Activated CD4-positive, alpha-beta T cell treated with anti-CD3 and anti-CD28 coated beads for 4 hours (primary cell): ENCODE results near the gene DNM2.
A peak's percentile ranks its signal among the peaks of the same experiment; 100 is the strongest.

Experiments used
- DNase-seq, 2 donors: peaks; one replicate each; pipeline ENCODE4 v3.0.0-alpha.2; 2020

The DNM2 gene

DNA sequence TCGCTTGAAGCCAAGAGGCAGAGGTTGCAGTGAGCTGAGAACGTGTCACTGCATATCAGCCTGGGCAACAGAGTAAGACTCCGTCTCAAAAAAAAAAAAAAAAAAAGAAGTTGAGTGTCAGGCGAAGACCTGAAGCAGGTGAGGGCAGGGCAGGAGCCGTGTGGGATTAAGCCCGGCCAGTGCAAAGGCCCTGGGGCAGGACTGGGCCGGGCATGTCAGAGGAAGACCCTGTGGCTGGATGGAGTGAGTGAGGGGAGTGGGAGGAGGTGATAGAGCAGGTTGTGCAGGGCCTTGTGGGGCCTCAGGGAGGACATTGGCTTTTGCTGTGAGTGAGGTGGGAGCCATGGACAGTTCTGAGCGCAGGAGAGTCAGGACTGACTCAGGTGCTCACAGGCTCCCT is 70.3 kb downstream of the DNM2 start:
- DNase-seq: no peak

DNA sequence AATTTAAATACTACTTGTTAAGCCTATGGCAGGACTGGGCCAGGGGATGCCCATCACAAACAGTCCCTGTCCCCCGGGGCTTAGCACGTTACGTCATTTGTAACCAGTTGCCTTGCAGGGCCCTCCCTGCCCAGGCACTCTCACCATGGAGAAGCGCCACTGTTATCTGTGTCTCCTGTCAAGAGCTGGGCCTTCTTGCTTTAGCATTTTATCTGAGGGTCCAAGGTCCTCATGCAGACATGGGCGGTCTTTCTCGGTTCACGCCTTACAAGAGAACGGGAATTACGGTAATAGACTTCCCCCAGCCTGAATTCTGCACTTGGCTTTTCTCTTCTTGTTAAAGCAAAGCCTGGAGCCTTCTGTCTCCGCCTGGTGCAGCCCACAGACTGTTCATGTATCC is 72.0 kb downstream of the DNM2 start:
- no peak for DNase-seq

- no peak for DNase-seq
Measured at GRCh38 chr19:10796653-10797052, 78.8 kb downstream of the DNM2 start.

DNA sequence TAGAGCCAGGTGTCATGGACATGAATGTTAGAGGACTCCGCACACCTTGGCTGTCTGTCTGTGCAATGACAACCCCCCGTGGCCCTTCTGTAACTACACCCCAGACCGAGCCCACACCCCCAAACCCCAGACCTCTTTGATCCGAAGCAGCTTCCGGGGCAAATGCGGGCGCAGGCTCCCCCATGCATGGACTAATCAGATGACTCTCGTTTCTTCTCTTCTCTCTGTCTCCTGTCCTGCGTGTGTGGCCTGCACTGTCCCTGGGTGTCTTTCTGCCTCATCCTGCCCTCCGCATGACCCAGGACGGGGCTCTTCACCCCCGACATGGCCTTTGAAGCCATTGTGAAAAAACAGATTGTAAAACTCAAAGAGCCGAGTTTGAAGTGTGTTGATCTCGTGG is 79.2 kb downstream of the DNM2 start:
- DNase-seq: peak; percentile 18 to 28

GRCh38 chr19:10797541-10798256 is 79.8 kb downstream of the DNM2 start:
- DNase-seq: peak; percentile 85 to 90

DNA sequence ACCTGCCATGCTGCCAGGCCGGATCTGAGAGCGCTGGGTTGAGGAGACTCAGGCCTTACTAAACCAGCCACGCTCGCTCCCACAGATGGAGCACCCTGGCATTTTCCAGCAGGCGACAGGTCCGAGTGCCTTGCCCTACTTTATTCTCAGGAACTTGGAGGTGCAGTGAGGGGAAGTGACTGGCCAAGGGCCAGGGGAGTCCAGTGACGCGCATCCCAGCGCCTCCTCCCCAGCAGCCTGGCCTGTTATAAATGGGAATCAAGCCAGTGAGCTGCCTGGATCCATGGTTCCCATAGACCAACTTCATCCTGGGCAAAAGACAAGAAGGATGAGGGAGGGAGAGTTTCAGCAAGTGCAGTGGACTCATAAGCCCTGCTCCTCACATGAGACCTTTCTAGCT is 82.6 kb downstream of the DNM2 start:
- DNase-seq: no peak

GRCh38 chr19:10802479-10802878 is 84.6 kb downstream of the DNM2 start:
- DNase-seq: no peak

DNA sequence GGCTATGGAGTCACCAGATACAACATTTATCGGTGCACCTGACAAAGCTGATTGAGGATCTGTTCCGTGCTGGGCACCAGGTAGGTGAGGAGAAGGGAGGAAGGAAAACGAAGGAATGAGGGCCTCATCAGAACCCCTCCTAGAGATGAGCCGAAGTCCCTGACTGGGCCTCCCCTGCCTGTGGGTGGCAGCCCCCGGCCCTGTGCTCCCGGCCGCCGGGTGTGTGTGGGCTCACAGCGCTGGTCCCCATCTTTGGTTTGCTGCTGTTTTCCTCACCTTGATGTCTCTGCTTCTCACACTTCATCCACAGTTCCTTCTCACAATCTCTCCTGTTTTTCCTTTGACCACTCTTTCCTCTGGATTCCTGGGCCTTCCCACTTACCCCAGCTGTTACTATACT is 85.4 kb downstream of the DNM2 start:
- no peak for DNase-seq

- DNase-seq: no peak
Measured at GRCh38 chr19:10805065-10805757, 87.3 kb downstream of the DNM2 start.

DNA sequence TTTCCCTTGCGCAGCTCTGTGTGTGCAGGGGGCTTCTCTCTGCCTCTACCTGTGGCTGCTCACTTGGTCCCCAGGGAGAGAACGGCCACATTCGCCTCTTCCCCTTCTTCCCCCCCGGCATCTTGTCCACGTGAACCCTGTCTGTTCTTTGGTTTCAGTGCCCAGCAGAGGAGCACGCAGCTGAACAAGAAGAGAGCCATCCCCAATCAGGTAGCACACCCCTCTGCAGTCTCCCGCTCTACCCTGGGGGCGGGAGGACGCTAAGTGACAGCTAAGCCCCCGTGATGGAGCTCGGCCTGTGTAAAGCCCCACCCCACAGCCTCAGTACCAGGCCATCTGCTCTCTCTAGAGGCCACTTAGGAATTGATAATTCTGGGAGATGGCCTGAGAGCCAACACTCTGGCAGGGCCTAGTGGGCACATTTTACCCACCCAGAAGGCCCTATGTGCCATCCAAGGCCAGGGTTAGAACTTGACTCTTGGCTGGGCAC is 87.9 kb downstream of the DNM2 start:
- no peak for DNase-seq

DNA sequence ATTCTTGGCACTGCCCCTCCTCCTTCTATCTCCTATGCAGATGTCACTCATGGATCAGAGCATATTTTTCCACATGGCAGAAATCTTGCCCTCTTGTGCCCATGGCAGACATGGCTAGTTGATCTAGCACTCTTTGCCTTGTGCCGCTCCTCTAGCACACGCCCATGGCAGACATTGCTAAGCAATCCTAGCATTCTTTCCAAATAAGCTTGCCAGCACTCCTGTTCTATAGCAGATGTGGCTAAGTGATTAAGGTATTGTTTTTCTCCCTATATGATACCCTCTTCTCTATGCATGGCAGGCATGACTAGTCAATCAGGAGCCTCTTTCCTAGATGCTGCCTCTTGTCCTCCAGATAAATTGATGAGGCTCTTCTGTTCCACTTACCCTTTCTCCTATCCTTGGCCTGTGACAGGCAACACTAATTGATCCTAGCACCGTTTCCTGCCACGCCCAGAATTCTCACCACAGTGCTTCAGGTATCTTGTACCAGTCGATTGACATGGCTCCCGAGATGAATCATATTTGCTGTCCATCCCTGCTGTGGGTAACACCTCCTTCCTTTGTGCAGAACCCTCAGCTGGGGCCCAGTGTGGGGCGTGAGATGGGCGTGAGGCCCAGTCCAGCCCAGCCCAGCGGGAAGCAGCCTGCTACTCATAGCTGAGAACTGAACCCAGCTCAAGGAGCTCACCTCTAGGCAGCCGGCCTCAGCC is 91.2 kb downstream of the DNM2 start:
- peak; percentile 13 to 17 for DNase-seq

DNA sequence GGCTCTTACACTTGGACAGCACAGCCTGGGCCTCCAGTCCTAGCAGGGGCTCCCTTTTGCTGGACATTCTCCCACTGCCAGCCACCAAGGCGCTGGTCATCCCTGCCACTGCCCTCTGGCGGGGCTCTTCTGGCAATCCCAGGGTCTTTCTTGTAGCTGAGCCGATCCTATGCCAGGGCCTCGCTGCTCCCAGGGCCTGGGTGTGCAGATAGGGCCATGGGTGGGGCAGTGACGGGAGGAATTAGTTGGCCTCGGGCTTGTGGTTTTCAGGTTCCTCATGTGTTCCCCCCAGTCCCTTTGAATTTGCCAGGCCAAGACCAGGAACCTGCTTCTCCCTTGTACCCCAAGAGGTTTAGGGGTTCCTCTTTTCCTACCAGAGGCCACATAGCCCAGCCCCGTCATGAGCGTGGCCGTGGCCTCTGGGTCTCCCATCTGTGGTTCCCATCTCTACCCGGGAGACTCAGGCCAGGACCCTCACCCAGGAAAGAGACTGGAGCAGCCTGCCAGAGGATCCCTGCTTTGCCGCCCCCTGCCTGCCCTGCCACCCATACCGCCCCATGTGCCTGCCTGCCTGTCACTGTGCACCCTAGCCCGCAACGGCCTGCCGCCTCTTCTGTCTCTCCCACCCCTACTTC is 91.9 kb downstream of the DNM2 start:
- no peak for DNase-seq

DNA sequence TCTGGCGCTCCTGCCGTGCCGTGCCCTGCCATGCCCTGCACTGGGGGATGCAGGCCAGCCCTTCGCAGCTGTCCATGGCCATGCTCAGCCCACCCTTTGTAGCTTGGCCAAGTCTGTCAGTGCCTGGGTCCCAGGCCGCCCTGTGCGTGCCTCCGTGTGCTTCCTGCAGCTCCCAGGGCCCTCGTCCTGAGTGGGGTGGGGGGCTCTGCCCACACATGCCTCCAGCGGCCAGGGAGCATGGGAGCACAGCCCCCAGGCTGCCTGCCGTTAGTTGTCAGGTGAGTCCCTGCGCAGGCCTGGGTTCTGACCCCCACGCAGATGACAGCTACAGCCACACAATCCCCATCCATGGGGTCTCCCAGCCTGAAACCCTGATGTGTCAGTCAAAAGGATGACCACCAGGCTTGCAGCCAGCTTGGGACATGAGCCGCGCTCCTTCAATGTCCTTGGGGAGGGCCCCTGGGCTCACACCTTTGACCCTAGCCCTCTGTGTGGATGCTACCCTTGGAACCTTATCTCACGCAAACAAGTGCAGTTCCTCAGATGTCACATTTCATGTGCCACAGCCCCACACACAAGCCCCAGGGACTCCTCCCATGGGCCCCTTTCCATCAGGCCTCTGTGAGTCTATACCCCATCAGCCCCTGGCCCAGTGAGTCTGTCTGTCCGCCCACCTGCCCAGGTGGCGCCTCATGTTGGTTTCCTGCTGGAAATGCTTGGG is 93.7 kb downstream of the DNM2 start:
- DNase-seq: no peak

DNA sequence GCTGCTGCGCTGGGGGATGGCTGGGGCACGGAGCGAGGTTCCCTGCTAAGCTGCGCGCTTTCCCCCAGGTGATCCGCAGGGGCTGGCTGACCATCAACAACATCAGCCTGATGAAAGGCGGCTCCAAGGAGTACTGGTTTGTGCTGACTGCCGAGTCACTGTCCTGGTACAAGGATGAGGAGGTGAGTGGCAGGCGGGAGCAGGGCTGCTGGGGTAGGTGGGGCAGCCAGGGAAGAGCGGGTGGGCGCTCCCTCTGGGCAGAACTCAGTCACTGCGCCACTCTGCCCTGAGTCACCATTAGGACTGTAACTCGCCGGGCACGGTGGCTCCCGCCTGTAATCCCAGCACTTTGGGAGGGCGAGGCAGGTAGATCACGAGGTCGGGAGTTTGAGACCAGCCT is 94.3 kb downstream of the DNM2 start:
- DNase-seq: no peak

GRCh38 chr19:10812902-10813404 is 95.1 kb downstream of the DNM2 start:
- no peak for DNase-seq

DNA sequence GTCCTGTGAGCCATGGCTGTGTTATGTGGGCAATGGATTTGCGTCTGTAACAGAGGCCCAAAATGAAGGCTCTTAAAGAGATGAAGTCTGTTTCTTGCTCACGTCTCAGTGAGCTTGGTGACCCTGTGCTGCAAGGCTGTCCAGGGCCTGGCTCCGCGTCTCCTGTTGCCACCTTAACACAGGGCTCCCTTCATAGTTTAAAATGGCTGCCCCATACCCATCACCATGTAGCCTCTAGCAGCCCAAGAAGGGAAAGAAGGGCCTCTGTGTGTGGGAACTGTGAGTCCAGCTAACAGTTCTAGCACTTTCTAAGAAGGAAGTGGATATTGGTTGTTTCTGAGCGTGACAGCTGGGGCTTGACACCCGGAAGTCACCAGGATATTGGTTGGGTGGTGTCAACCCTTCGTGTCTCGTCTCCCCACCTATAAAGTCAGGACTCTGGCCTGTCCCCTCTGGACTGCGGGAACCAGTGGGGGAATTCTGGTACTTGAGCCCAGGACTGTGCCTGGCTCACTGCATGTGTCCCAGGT is 97.2 kb downstream of the DNM2 start:
- no peak for DNase-seq

- no peak for DNase-seq
Measured at GRCh38 chr19:10815969-10816644, 98.2 kb downstream of the DNM2 start.

DNA sequence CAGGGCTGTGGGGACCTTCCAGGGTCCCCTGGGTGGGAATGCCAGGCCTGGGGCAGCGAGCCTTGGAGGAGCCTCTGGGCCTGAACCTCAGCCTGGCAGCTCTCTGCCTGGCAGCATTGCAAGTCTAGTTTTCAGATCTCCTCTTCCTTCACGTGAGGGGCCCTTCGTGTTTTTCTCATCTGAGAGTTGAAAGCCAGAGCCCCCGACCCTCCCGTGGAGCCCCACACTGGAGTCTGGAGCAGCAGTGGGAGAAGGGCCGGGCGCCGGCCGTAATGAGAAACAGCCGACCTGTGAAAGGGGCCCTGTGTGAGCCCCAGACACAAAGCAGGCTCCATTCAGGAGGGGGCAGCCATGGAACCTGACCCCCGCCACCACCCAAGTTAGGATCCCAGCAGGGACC is 98.8 kb downstream of the DNM2 start:
- no peak for DNase-seq

DNA sequence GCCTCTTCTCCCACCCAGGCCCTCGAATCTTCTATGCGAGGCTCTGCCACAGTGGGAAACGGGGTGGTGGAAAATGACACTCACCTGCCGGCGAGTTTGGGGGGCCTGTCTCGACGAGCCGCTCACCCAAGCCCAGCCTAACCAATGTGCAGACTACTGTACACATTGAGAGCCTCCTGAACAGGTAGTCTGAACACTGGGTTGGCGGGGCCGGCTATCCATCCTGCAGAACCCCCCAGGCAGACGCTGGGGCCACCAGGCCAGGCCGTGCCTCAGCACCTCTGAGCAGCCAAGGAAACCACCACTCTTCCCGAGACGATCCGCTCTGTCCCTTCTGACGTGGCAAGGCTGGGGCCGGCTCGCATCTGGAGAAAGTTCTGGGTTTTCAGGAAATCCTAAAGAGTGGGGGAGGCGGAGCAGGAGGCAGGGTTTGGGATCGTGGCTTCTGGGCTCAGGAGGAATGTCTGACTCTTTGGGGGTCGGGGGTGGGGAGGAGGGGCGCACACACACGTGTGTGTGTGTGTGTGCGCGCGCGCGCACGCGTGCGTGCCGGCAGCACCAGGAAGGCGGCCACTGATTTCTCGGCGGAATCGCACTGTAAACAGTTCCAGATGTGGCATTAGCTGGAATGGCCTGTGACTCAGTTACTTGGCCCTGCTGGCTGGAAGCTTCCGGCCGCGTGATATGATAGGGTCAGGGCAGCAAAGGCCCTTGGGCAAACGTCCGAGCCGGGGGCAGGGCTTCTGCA is 99.6 kb downstream of the DNM2 start:
- no peak for DNase-seq

DNA sequence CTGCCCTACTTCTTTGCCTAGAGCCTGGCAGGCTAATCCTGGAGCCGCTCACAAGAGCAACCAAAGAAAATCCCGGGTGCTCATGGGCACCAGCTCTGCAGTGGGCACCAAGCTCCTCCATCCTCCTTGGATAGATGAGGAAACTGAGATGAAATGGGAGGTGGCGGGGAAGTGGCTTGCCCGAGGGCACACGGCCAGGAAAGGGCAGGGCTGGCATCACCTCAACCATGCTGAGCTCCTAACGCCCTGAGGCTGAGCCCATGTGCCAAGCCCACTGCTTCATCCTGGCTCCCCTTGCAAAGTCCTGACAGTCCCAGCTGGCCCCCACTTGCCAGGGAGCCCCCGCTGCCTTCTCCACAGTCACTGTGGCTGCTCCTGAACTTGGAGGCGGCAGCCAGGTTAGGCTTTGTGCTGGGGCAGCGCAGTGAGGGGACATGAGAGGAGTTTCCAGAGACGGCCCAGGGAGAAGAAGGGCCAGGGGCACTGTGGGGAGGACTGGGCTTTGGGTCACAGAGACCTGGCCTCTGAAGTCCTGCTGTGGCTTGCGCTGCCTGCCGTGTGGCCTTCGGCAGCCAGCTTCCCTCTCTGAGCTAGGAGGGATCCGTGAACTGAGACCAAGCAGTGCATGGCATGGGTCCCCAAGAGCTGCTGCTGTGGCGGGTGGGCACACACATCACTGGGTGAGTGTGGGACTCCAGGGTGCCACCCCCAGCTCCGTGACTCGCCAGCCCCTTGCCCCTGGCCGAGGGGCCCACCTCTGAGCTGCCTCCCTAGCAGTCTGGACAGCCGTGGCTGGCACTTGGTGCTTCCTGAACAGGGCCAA is 100.6 kb downstream of the DNM2 start:
- DNase-seq: no peak
